Activated T-helper 2 cell treated with anti-CD3 and anti-CD28 coated beads, Interferon-gamma antibody, Interleukin-2, Interleukin-4, amounts not matched to agents 10 μg/mL and 5 μg/mL and 100 μg/mL, durations not matched to agents 14 hours and 24 hours and 36 hours (primary cell): ENCODE measurements around the gene CRYGB. TPM values are rescaled to one million over a fixed set of nuclear protein-coding genes. Genes with fewer than 3 reads are reported as not detected.

Source experiments
- DNase-seq: peaks from one replicate; pipeline ENCODE4 v3.0.0; 2021; ENCODE audit warnings: low spot score
- H3K27ac Mint-ChIP-seq: one replicate; pipeline ENCODE4 v1.8.0; 2021; ENCODE audit warnings: mixed read lengths
- H3K27me3 Mint-ChIP-seq: one replicate; pipeline ENCODE4 v1.8.0; 2021; ENCODE audit warnings: low read depth, mixed read lengths
- H3K36me3 Mint-ChIP-seq: one replicate; pipeline ENCODE4 v1.8.0; 2021; ENCODE audit warnings: low read depth, mixed read lengths
- H3K4me1 Mint-ChIP-seq: one replicate; pipeline ENCODE4 v1.8.0; 2021; ENCODE audit warnings: low read depth, mixed read lengths
- H3K4me3 Mint-ChIP-seq: one replicate; pipeline ENCODE4 v1.8.0; 2021; ENCODE audit warnings: low read depth, mild to moderate bottlenecking, moderate library complexity, mixed read lengths
- H3K9me3 Mint-ChIP-seq: one replicate; pipeline ENCODE4 v1.8.0; 2021; ENCODE audit warnings: mixed read lengths
- intact Hi-C: fragments of 100-400 bp; cut with micrococcal nuclease; formaldehyde crosslinking; loops from one replicate; pipeline ENCODE4 v1.15.1; 2023
- total RNA-seq: library from RNA; stranded (reverse); gene quantifications from 2 replicates; pipeline ENCODE4 v1.2.3, GENCODE V29; 2022

CRYGB gene
- not detected in 2 replicates for total RNA-seq

GRCh38 chr2:208146006-208146405 lies at the start of gene CRYGB:
Gene CRYGB, minus strand, starts transcription at chr2:208146158. Its CDS starts 38 bp downstream, at chr2:208146120.
- Mint-ChIP-seq H3K9me3 (no peaks in the 10 kb centered on the region), H3K27ac (no peak within 1 kb of the TSS), H3K36me3 (no peaks in the 10 kb centered on the region), H3K27me3 (peaks cover 8% of the 10 kb centered on the region), H3K4me3 (no peak within 1 kb of the TSS), H3K4me1 (no peaks in the 10 kb centered on the region)
- intact Hi-C loops: loop anchor here (5.0 kb wide), 1 partner anchor 1759 kb away; no protein-coding TSS in a partner anchor
- DNase-seq: no peak

- Mint-ChIP-seq H3K4me3 (no peak overlapping the region), H3K36me3 (no peaks in the 10 kb centered on the region), H3K27ac (no peak overlapping the region), H3K9me3 (no peaks in the 10 kb centered on the region), H3K4me1 (no peaks in the 10 kb centered on the region), H3K27me3 (no peaks in the 10 kb centered on the region)
- intact Hi-C loops: no loop called here
- DNase-seq: no peak
Observed at GRCh38 chr2:208195531-208195930, 49.6 kb upstream of the CRYGB start.

- Mint-ChIP-seq H3K27me3 (no peaks in the 10 kb centered on the region), H3K4me3 (no peak overlapping the region), H3K36me3 (no peaks in the 10 kb centered on the region), H3K9me3 (no peaks in the 10 kb centered on the region), H3K4me1 (no peaks in the 10 kb centered on the region), H3K27ac (no peak overlapping the region)
- DNase-seq: no peak
- intact Hi-C loops: no loop called here
Observed at GRCh38 chr2:208192611-208193236, 46.8 kb upstream of the CRYGB start.

- Mint-ChIP-seq H3K27me3 (peaks cover 6% of the 10 kb centered on the region), H3K4me3 (no peak within 1 kb of the TSS)
Observed at GRCh38 chr2:208189810-208190503, 44.0 kb upstream of the CRYGB start, which contains the start of gene C2orf80. Gene C2orf80, minus strand, starts transcription at chr2:208190030. Its CDS starts 3,044 bp downstream, at chr2:208186986.

GRCh38 chr2:208189069-208189809 lies 43.3 kb upstream of the CRYGB start:
- no peak overlapping the region for H3K27ac Mint-ChIP-seq
- H3K27me3 Mint-ChIP-seq: peaks cover 11% of the 10 kb centered on the region
- no peak for DNase-seq
- intact Hi-C loops: no loop called here
- H3K4me3 Mint-ChIP-seq: no peak overlapping the region
- H3K4me1 Mint-ChIP-seq: no peaks in the 10 kb centered on the region
- no peaks in the 10 kb centered on the region for H3K36me3 Mint-ChIP-seq
- H3K9me3 Mint-ChIP-seq: no peaks in the 10 kb centered on the region

More at GRCh38 chr2:208189810-208190503, 44.0 kb upstream of the CRYGB start, which contains the start of gene C2orf80:
- Mint-ChIP-seq H3K4me1 (no peaks in the 10 kb centered on the region), H3K9me3 (no peaks in the 10 kb centered on the region), H3K36me3 (no peaks in the 10 kb centered on the region), H3K27ac (no peak within 1 kb of the TSS)
- intact Hi-C loops: no loop called here
- no peak for DNase-seq

GRCh38 chr2:208186893-208187292 lies 40.9 kb upstream of the CRYGB start:
- DNase-seq: no peak
- Mint-ChIP-seq H3K27me3 (peaks cover 28% of the 10 kb centered on the region), H3K36me3 (no peaks in the 10 kb centered on the region), H3K27ac (no peak overlapping the region), H3K9me3 (no peaks in the 10 kb centered on the region), H3K4me1 (no peaks in the 10 kb centered on the region), H3K4me3 (no peak overlapping the region)
- intact Hi-C loops: no loop called here

GRCh38 chr2:208186465-208186864 lies 40.5 kb upstream of the CRYGB start:
- no peaks in the 10 kb centered on the region for H3K36me3 Mint-ChIP-seq
- no peaks in the 10 kb centered on the region for H3K4me1 Mint-ChIP-seq
- H3K27ac Mint-ChIP-seq: no peak overlapping the region
- intact Hi-C loops: no loop called here
- H3K4me3 Mint-ChIP-seq: no peak overlapping the region
- peaks cover 30% of the 10 kb centered on the region for H3K27me3 Mint-ChIP-seq
- no peaks in the 10 kb centered on the region for H3K9me3 Mint-ChIP-seq
- DNase-seq: no peak

- DNase-seq: no peak
- peaks cover 34% of the 10 kb centered on the region for H3K27me3 Mint-ChIP-seq
- intact Hi-C loops: no loop called here
- no peaks in the 10 kb centered on the region for H3K4me1 Mint-ChIP-seq
- no peak overlapping the region for H3K4me3 Mint-ChIP-seq
- H3K27ac Mint-ChIP-seq: no peak overlapping the region
- no peaks in the 10 kb centered on the region for H3K36me3 Mint-ChIP-seq
- no peaks in the 10 kb centered on the region for H3K9me3 Mint-ChIP-seq
Observed at GRCh38 chr2:208183972-208184705, 38.2 kb upstream of the CRYGB start.

- Mint-ChIP-seq H3K27ac (no peak overlapping the region), H3K4me3 (no peak overlapping the region), H3K9me3 (no peaks in the 10 kb centered on the region), H3K4me1 (no peaks in the 10 kb centered on the region), H3K36me3 (no peaks in the 10 kb centered on the region), H3K27me3 (peaks cover 34% of the 10 kb centered on the region)
- intact Hi-C loops: no loop called here
- no peak for DNase-seq
Observed at GRCh38 chr2:208183526-208183925, 37.6 kb upstream of the CRYGB start.

- DNase-seq: no peak
- Mint-ChIP-seq H3K4me1 (no peaks in the 10 kb centered on the region), H3K27me3 (peaks cover 34% of the 10 kb centered on the region), H3K4me3 (no peak overlapping the region), H3K9me3 (no peaks in the 10 kb centered on the region), H3K27ac (no peak overlapping the region), H3K36me3 (no peaks in the 10 kb centered on the region)
- intact Hi-C loops: no loop called here
Observed at GRCh38 chr2:208182835-208183234, 36.9 kb upstream of the CRYGB start.

GRCh38 chr2:208179028-208179609 lies 33.2 kb upstream of the CRYGB start:
- Mint-ChIP-seq H3K27ac (no peak overlapping the region), H3K27me3 (peaks cover 25% of the 10 kb centered on the region), H3K9me3 (no peaks in the 10 kb centered on the region), H3K4me3 (no peak overlapping the region), H3K4me1 (peaks cover 3% of the 10 kb centered on the region), H3K36me3 (no peaks in the 10 kb centered on the region)
- no peak for DNase-seq
- intact Hi-C loops: loop anchor here (10.0 kb wide), 1 partner anchor 1026 kb away; no protein-coding TSS in a partner anchor

- intact Hi-C loops: loop anchor here (1.0 to 10.0 kb wide), 2 partner anchors 79 to 1029 kb away; no protein-coding TSS in a partner anchor
- no peaks in the 10 kb centered on the region for H3K36me3 Mint-ChIP-seq
Observed at GRCh38 chr2:208175840-208176153, 29.8 kb upstream of the CRYGB start.

More at GRCh38 chr2:208175840-208176153, 29.8 kb upstream of the CRYGB start:
- no peak overlapping the region for H3K4me3 Mint-ChIP-seq
- peaks cover 3% of the 10 kb centered on the region for H3K4me1 Mint-ChIP-seq
- no peak overlapping the region for H3K27ac Mint-ChIP-seq
- no peaks in the 10 kb centered on the region for H3K9me3 Mint-ChIP-seq
- peaks cover 8% of the 10 kb centered on the region for H3K27me3 Mint-ChIP-seq
- DNase-seq: no peak
